ENCODE data around the gene ANTKMT. TPM values are rescaled to one million over a fixed set of nuclear protein-coding genes. Genes with fewer than 3 reads are reported as not detected.

ANTKMT gene
- total and polyA plus RNA-seq, 2 of the 8 experiments (the other 6 are each of a cell fraction or from before 2014, with no cell fraction given): 26.5 to 26.6 TPM

GRCh38 chr16:760065-760464 lies 39.1 kb downstream of the ANTKMT start:
- no peak overlapping the region for H3K27ac ChIP-seq (ENCODE audit: low read depth, low read length)
- FAIRE-seq (no peak), DNase-seq (ENCODE audit: low read depth in 1 of 2, low spot score in 2 of 2) (no peak)
- H3K4me1 ChIP-seq (replicated peaks in 1 of 4; ENCODE audit: control insufficient read depth in 3 of 4, insufficient read depth in 4 of 4, low read length in 3 of 4): peaks cover 0 to 2% (median 0%) of the 10 kb centered on the region in 4 experiments; a peak in 1 of 7 replicates
- H2AFZ ChIP-seq (ENCODE audit: low read length): no peak overlapping the region
- no peak overlapping the region for H2BK15ac ChIP-seq (ENCODE audit: low read length)
- ChIA-PET CTCF (ENCODE audit: partially characterized antibody) (interaction anchor here (1.0 to 5.0 kb wide), 6 partner anchors 12 to 48 kb away, joined by 3 to 38 read pairs (median 6); partner anchors contain the start of gene CCDC78), POLR2A (ENCODE audit: partially characterized antibody) (interaction anchor here (0.7 to 2.9 kb wide), 8 partner anchors 8 to 42 kb away, joined by 3 to 8 read pairs (median 5); partner anchors contain the start of gene CIAO3)
- no peak overlapping the region for H4K5ac ChIP-seq (ENCODE audit: insufficient read length, low read depth, low read length)
- H3K9ac ChIP-seq (replicated peaks in 1 of 4; ENCODE audit: extremely low read depth in 1 of 4, low read depth in 3 of 4, low read length in 3 of 4): no peak overlapping the region
- H2BK20ac ChIP-seq (ENCODE audit: low read length): no peak overlapping the region
- no peak overlapping the region for H3K4ac ChIP-seq (replicated peaks; ENCODE audit: insufficient read length, low read depth, low read length)
- H4K8ac ChIP-seq (ENCODE audit: extremely low read depth, insufficient read depth, low read length): no peak overlapping the region
- H3K4me3 ChIP-seq (ENCODE audit: extremely low read depth in 1 of 4, insufficient read depth in 2 of 4, low read depth in 3 of 4, low read length in 4 of 4): no peak overlapping the region
- H3K79me1 ChIP-seq (ENCODE audit: low read depth, low read length): no peaks in the 10 kb centered on the region
- H2BK120ac ChIP-seq (replicated peaks; ENCODE audit: low read depth, low read length): no peak overlapping the region
- H3K4me2 ChIP-seq (ENCODE audit: insufficient read depth in 1 of 2, low read depth in 2 of 2, low read length in 2 of 2): no peak overlapping the region
- 0 out of 2 replicates have a peak overlapping the region, but pooled peaks have one; percentile 1 for H2AK5ac ChIP-seq (ENCODE audit: low read depth, low read length)
- H3K56ac ChIP-seq (replicated peaks; ENCODE audit: insufficient read length, low read depth, low read length): no peak overlapping the region
- no peak overlapping the region for H4K91ac ChIP-seq (replicated peaks; ENCODE audit: insufficient read length, low read length)
- no peaks in the 10 kb centered on the region for H3K36me3 ChIP-seq (ENCODE audit: control insufficient read depth in 2 of 4, insufficient read depth in 4 of 4, low read length in 3 of 4)
- H2BK12ac ChIP-seq (ENCODE audit: low read depth, low read length): no peak overlapping the region
- no peaks in the 10 kb centered on the region for H3K27me3 ChIP-seq (replicated peaks in 1 of 4; ENCODE audit: control insufficient read depth in 3 of 4, extremely low read depth in 1 of 4, insufficient read depth in 3 of 4, low read length in 3 of 4)
- H3K14ac ChIP-seq (ENCODE audit: insufficient read length): no peak overlapping the region
- no peaks in the 10 kb centered on the region for H4K20me1 ChIP-seq (replicated peaks in 1 of 2; ENCODE audit: control insufficient read depth in 1 of 2, insufficient read depth in 2 of 2, low read length in 2 of 2)
- 0 out of 4 replicates have a peak, but pooled peaks cover 0 to 3% of the 10 kb centered on the region in 2 experiments for H3K9me3 ChIP-seq (ENCODE audit: insufficient read depth in 2 of 2, low read depth in 1 of 2, low read length in 1 of 2)
- no peak overlapping the region for H3K23ac ChIP-seq (ENCODE audit: insufficient read length)
- H3K18ac ChIP-seq (ENCODE audit: extremely low read depth, low read length): no peak overlapping the region
- 89% methylated on average over 14 of the region's 15 CpGs; no CpG with 5 or more reads in 1 of the 2 experiments for WGBS, 2 experiments (ENCODE audit: extremely low coverage in 1 of 2, insufficient coverage in 1 of 2, insufficient read length in 1 of 2, insufficient replicate concordance in 2 of 2, low coverage in 1 of 2, low lambda C conversion rate in 2 of 2, missing lambda C conversion rate in 1 of 2)
- H3K23me2 ChIP-seq (ENCODE audit: low read depth, low read length): no peaks in the 10 kb centered on the region
- H2BK5ac ChIP-seq (ENCODE audit: low read depth, low read length): no peak overlapping the region
- no peaks in the 10 kb centered on the region for H3K79me2 ChIP-seq (ENCODE audit: control insufficient read depth in 1 of 2, insufficient read depth in 2 of 2, low read length in 2 of 2)
- no peak for TF ChIP-seq TEAD4 (IDR thresholded peaks at IDR 0.05; ENCODE audit: low read depth, low read length)
- TF ChIP-seq RBBP5 (IDR thresholded peaks at IDR 0.05; ENCODE audit: borderline replicate concordance, low read depth, low read length): no peak
- no peak for TF ChIP-seq YY1 (IDR thresholded peaks at IDR 0.05; ENCODE audit: low read depth, low read length)
- TF ChIP-seq POLR2AphosphoS5 (IDR thresholded peaks at IDR 0.05; ENCODE audit: low read depth, low read length): no peak
- no peak for TF ChIP-seq CREB1 (IDR thresholded peaks at IDR 0.05)
- TF ChIP-seq EZH2 (IDR thresholded peaks at IDR 0.05; ENCODE audit: low read depth, low read length, severe bottlenecking): no peak
- TF ChIP-seq CTCF (IDR thresholded peaks at IDR 0.05; ENCODE audit: control extremely low read depth in 1 of 3, insufficient read depth in 1 of 3, low read depth in 1 of 3, low read length in 3 of 3): no peak
- TF ChIP-seq SIX5 (IDR thresholded peaks at IDR 0.05; ENCODE audit: low read depth, low read length): no peak
- no peak for TF ChIP-seq SIN3A (conservative IDR thresholded peaks at IDR 0.05 in 1 of 2, IDR thresholded peaks at IDR 0.05 in 1 of 2; ENCODE audit: low read depth in 1 of 2, low read length in 2 of 2)
- no peak for TF ChIP-seq MAFK (IDR thresholded peaks at IDR 0.05; ENCODE audit: low read depth, low read length)
- no peak for TF ChIP-seq SRF (IDR thresholded peaks at IDR 0.05; ENCODE audit: low read depth, low read length)
- TF ChIP-seq KDM4A (IDR thresholded peaks at IDR 0.05; ENCODE audit: low read depth, low read length, severe bottlenecking): no peak
